ENCODE measurements around the gene GLYATL1B. TPM values are rescaled to one million over a fixed set of nuclear protein-coding genes. Genes with fewer than 3 reads are reported as not detected.

The GLYATL1B gene
- total and polyA plus RNA-seq, 2 of the 8 experiments (the other 6 are each of a cell fraction or from before 2014, with no cell fraction given), result not detected

DNA sequence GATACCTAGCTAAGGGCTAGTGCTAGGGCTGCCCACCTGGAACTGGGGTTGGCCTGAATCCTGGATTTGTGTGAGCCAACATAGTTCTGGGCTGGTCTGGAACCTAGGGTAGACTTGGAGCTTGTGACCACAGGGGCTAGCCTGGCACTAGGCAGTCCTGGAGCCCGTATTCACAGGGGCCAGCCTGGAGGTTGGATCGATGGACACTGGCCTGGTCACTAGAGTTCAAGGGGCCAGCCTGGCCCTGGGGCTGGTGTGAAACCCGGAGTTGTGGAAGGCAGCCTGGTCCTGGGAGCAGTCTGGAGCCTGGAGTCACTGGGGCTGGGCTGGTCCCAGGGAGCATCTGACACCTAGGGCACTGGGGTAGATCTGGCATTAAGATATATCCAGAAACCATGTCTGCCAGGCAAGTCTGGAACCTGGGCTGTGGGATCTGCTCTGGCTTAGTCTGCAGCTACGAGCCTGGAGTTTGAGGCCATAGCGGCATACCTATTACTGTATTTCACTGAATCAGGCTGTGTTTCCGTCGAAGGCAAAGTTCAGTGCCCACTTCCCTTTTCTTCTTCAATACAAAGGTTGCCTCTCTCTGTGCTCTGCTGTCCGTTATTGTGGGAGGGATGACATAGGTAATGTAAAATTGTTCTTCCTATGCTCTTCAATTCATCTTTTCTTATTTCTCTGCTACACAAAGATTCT is 9.1 kb upstream of the GLYATL1B start:
- DNase-seq (ENCODE audit: low read depth in 1 of 2, low spot score in 2 of 2), result no peak
- Histone ChIP-seq H2BK15ac (ENCODE audit: low read length) (no peak overlapping the region), H3K23me2 (ENCODE audit: low read depth, low read length) (no peaks in the 10 kb centered on the region), H3K23ac (ENCODE audit: insufficient read length) (no peak overlapping the region), H4K91ac (replicated peaks; ENCODE audit: insufficient read length, low read length) (no peak overlapping the region), H3K9me3 (ENCODE audit: insufficient read depth in 2 of 2, low read depth in 1 of 2, low read length in 1 of 2) (peaks cover 3 to 6% of the 10 kb centered on the region in 2 experiments; a peak in 1 of 4 replicates), H3K27ac (ENCODE audit: low read depth, low read length) (no peak overlapping the region), H4K20me1 (replicated peaks in 1 of 2; ENCODE audit: control insufficient read depth in 1 of 2, insufficient read depth in 2 of 2, low read length in 2 of 2) (no peaks in the 10 kb centered on the region), H3K79me2 (ENCODE audit: control insufficient read depth in 1 of 2, insufficient read depth in 2 of 2, low read length in 2 of 2) (no peaks in the 10 kb centered on the region), H3K18ac (ENCODE audit: extremely low read depth, low read length) (no peak overlapping the region), H3K4me2 (ENCODE audit: insufficient read depth in 1 of 2, low read depth in 2 of 2, low read length in 2 of 2) (no peak overlapping the region), H3K9ac (replicated peaks in 1 of 4; ENCODE audit: extremely low read depth in 1 of 4, low read depth in 3 of 4, low read length in 3 of 4) (no peak overlapping the region), H4K8ac (ENCODE audit: extremely low read depth, insufficient read depth, low read length) (no peak overlapping the region), H2AK5ac (ENCODE audit: low read depth, low read length) (no peak overlapping the region), H3K56ac (replicated peaks; ENCODE audit: insufficient read length, low read depth, low read length) (no peak overlapping the region), H3K14ac (ENCODE audit: insufficient read length) (no peak overlapping the region), H3K79me1 (ENCODE audit: low read depth, low read length) (no peaks in the 10 kb centered on the region), H3K4me1 (replicated peaks in 1 of 4; ENCODE audit: control insufficient read depth in 3 of 4, insufficient read depth in 4 of 4, low read length in 3 of 4) (no peaks in the 10 kb centered on the region), H2BK120ac (replicated peaks; ENCODE audit: low read depth, low read length) (no peak overlapping the region), H2BK20ac (ENCODE audit: low read length) (no peak overlapping the region), H3K36me3 (ENCODE audit: control insufficient read depth in 2 of 4, insufficient read depth in 4 of 4, low read length in 3 of 4) (no peaks in the 10 kb centered on the region), H2BK5ac (ENCODE audit: low read depth, low read length) (no peak overlapping the region), H3K27me3 (replicated peaks in 1 of 4; ENCODE audit: control insufficient read depth in 3 of 4, extremely low read depth in 1 of 4, insufficient read depth in 3 of 4, low read length in 3 of 4) (no peaks in the 10 kb centered on the region), H2BK12ac (ENCODE audit: low read depth, low read length) (no peak overlapping the region), H3K4me3 (ENCODE audit: extremely low read depth in 1 of 4, insufficient read depth in 2 of 4, low read depth in 3 of 4, low read length in 4 of 4) (no peak overlapping the region), H4K5ac (ENCODE audit: insufficient read length, low read depth, low read length) (no peak overlapping the region), H3K4ac (replicated peaks; ENCODE audit: insufficient read length, low read depth, low read length) (no peak overlapping the region), H2AFZ (ENCODE audit: low read length) (no peak overlapping the region)
- TF ChIP-seq POLR2A (IDR thresholded peaks at IDR 0.05; ENCODE audit: control extremely low read depth in 1 of 2, low read depth in 2 of 2, low read length in 2 of 2), result no peak
- no peak for TF ChIP-seq CTBP2 (IDR thresholded peaks at IDR 0.05; ENCODE audit: borderline replicate concordance, insufficient read depth, insufficient read length, low read length)
- TF ChIP-seq CREB1 (IDR thresholded peaks at IDR 0.05), result no peak
- CTCF ChIA-PET (ENCODE audit: partially characterized antibody), result interaction anchor here (0.6 to 1.7 kb wide), 2 partner anchors 19 to 95 kb away, joined by 3 to 10 read pairs; partner anchors contain the start of gene DTX4
- no peak for FAIRE-seq
- 93% methylated on average over 8 of the region's 8 CpGs; no CpG with 5 or more reads in 1 of the 2 experiments for WGBS, 2 experiments (ENCODE audit: extremely low coverage in 1 of 2, insufficient coverage in 1 of 2, insufficient read length in 1 of 2, insufficient replicate concordance in 2 of 2, low coverage in 1 of 2, low lambda C conversion rate in 2 of 2, missing lambda C conversion rate in 1 of 2)
- POLR2A ChIA-PET (ENCODE audit: partially characterized antibody), result no interaction called here

All from H1 (cell line).